GM23338 (cell line): ENCODE results near the gene KYNU. TPM values are rescaled to one million over a fixed set of nuclear protein-coding genes. Genes with fewer than 3 reads are reported as not detected.

Source experiments
- ATAC-seq: fragments of 200-7000 bp; cut with Tn5 transposase; 3 replicates; pipeline ENCODE4 v1.9.1; 2020
- DNase-seq: peaks from one replicate; pipeline ENCODE4 v3.0.0-alpha.2; 2015; ENCODE audit warnings: low spot score
- H2AFZ ChIP-seq: fragments of 200-600 bp; sonication (generic); 2 replicates; pipeline ENCODE4 v1.8.0; 2016; ENCODE audit warnings: antibody characterized with exemption, mild to moderate bottlenecking, moderate library complexity
- H3F3A ChIP-seq: fragments of 200-600 bp; sonication (generic); replicated peaks from 2 replicates; pipeline ENCODE4 v1.8.0; 2017; ENCODE audit warnings: antibody characterized with exemption, mixed run types, low read depth
- H3K27ac ChIP-seq: fragments of 200-600 bp; sonication (generic); 2 replicates; pipeline ENCODE4 v1.6.1; 2016; ENCODE audit warnings: low read depth
- H3K27me3 ChIP-seq: fragments of 200-600 bp; sonication (generic); 2 replicates; pipeline ENCODE4 v1.8.0; 2016; ENCODE audit warnings: mild to moderate bottlenecking, mixed run types, moderate library complexity; ENCODE audit not compliant: insufficient read depth
- H3K36me3 ChIP-seq: fragments of 200-600 bp; sonication (generic); 2 replicates; pipeline ENCODE4 v1.8.0; 2016; ENCODE audit warnings: mild to moderate bottlenecking; ENCODE audit not compliant: insufficient read depth
- H3K4me1 ChIP-seq: fragments of 200-600 bp; sonication (generic); 2 replicates; pipeline ENCODE4 v1.8.0; 2016; ENCODE audit warnings: mild to moderate bottlenecking, moderate library complexity; ENCODE audit not compliant: insufficient read depth
- H3K4me2 ChIP-seq: fragments of 200-600 bp; sonication (generic); 2 replicates; pipeline ENCODE4 v1.7.1; 2017; ENCODE audit warnings: mixed run types
- H3K4me3 ChIP-seq: fragments of 200-600 bp; sonication (generic); 2 replicates; pipeline ENCODE4 v1.6.1; 2016; ENCODE audit warnings: mixed run types
- H3K79me2 ChIP-seq: fragments of 200-600 bp; sonication (generic); replicated peaks from 2 replicates; pipeline ENCODE4 v1.8.0; 2017; ENCODE audit warnings: mild to moderate bottlenecking; ENCODE audit not compliant: insufficient read depth
- H3K9me2 ChIP-seq: fragments of 200-600 bp; sonication (generic); 2 replicates; pipeline ENCODE4 v1.8.0; 2017; ENCODE audit not compliant: insufficient read depth
- H4K20me1 ChIP-seq: fragments of 200-600 bp; sonication (generic); replicated peaks from 2 replicates; pipeline ENCODE4 v1.8.0; 2017; ENCODE audit warnings: mild to moderate bottlenecking; ENCODE audit not compliant: insufficient read depth
- H3K27ac Mint-ChIP-seq: 2 replicates; pipeline ENCODE4 v1.8.0; 2020; ENCODE audit warnings: inconsistent platforms, mild to moderate bottlenecking, moderate library complexity, mixed read lengths
- H3K27me3 Mint-ChIP-seq: 3 replicates; pipeline ENCODE4 v1.8.0; 2022; ENCODE audit warnings: low read depth, mild to moderate bottlenecking, moderate library complexity, mixed read lengths, inconsistent platforms; ENCODE audit not compliant: insufficient read depth, poor library complexity
- H3K36me3 Mint-ChIP-seq: 3 replicates; pipeline ENCODE4 v1.8.0; 2021; ENCODE audit warnings: low read depth, mild to moderate bottlenecking, inconsistent platforms, moderate library complexity, mixed read lengths
- H3K4me1 Mint-ChIP-seq: 3 replicates; pipeline ENCODE4 v1.8.0; 2020; ENCODE audit warnings: mild to moderate bottlenecking, inconsistent platforms, mixed read lengths
- H3K4me3 Mint-ChIP-seq: 3 replicates; pipeline ENCODE4 v1.8.0; 2021; ENCODE audit warnings: moderate library complexity, mild to moderate bottlenecking, inconsistent platforms, mixed read lengths
- H3K9me3 Mint-ChIP-seq: 3 replicates; pipeline ENCODE4 v1.8.0; 2020; ENCODE audit warnings: moderate library complexity, mild to moderate bottlenecking, inconsistent platforms, mixed read lengths
- CREB1 ChIP-seq: fragments of 250-450 bp; sonication (Bioruptor Pico); IDR thresholded peaks from 2 replicates; pipeline ENCODE4 v1.5.0; 2020; ENCODE audit warnings: low read depth, mild to moderate bottlenecking, moderate library complexity
- EZH2 ChIP-seq: fragments of 200-600 bp; sonication (generic); IDR thresholded peaks from one replicate; pipeline ENCODE4 v1.8.0; 2017; ENCODE audit warnings: antibody characterized with exemption, mild to moderate bottlenecking, low read depth; ENCODE audit not compliant: unreplicated experiment
- EZH2phosphoT487 ChIP-seq: fragments of 200-600 bp; sonication (generic); IDR thresholded peaks from one replicate; pipeline ENCODE4 v1.8.1; 2018; ENCODE audit warnings: antibody characterized with exemption; ENCODE audit not compliant: unreplicated experiment
- JUNB ChIP-seq: IDR thresholded peaks from one replicate; pipeline ENCODE4 v1.6.1; 2016; ENCODE audit warnings: antibody characterized with exemption; ENCODE audit not compliant: unreplicated experiment
- NANOG ChIP-seq: IDR thresholded peaks from 2 replicates; pipeline ENCODE4 v1.6.1; 2016; ENCODE audit warnings: antibody characterized with exemption, borderline replicate concordance
- POLR2AphosphoS5 ChIP-seq: IDR thresholded peaks from 2 replicates; pipeline ENCODE4 v1.6.1; 2016; ENCODE audit warnings: antibody characterized with exemption, low read depth
- STAT1 ChIP-seq: IDR thresholded peaks from one replicate; pipeline ENCODE4 v1.6.1; 2016; ENCODE audit warnings: antibody characterized with exemption; ENCODE audit not compliant: unreplicated experiment
- ZNF114 ChIP-seq: fragments of 250-450 bp; sonication (Bioruptor Pico); IDR thresholded peaks from 2 replicates; pipeline ENCODE4 v1.5.0; 2020; ENCODE audit warnings: mild to moderate bottlenecking, moderate library complexity
- ZNF331 ChIP-seq: fragments of 250-450 bp; sonication (Bioruptor Pico); IDR thresholded peaks from 2 replicates; pipeline ENCODE4 v1.5.0; 2020; ENCODE audit warnings: low read depth, mild to moderate bottlenecking, moderate library complexity
- polyA plus RNA-seq: library from polyadenylated mRNA; unstranded; fragments of >200 nt; fragmentation: Nextera tagmentation; extraction: Ambion mirVana; gene quantifications from 2 replicates; pipeline ENCODE4 v1.2.1, GENCODE V29; 2016
- total RNA-seq: library from RNA; depleted of rRNA; stranded (reverse); fragments of >200 nt; shearing (Covaris generic); gene quantifications from 2 replicates; pipeline ENCODE4 v1.2.3, GENCODE V29; 2014
- TF ChIP-seq, protein P1 (sequence below): IDR thresholded peaks from 2 replicates; pipeline ENCODE4 v1.6.1; 2016; ENCODE audit warnings: antibody characterized with exemption
- TF ChIP-seq, protein P2 (sequence below): IDR thresholded peaks from one replicate; pipeline ENCODE4 v1.6.1; 2018; ENCODE audit warnings: antibody characterized with exemption; ENCODE audit not compliant: unreplicated experiment
- TF ChIP-seq, protein P3 (sequence below), 2 experiments: fragments of 200-600 bp in 1 of 2; sonication (generic) in 1 of 2; conservative IDR thresholded peaks; 2 replicates each; pipeline versions ENCODE4 v1.5.1 to v1.6.1; 2016 to 2017; ENCODE audit warnings: antibody characterized with exemption in 2 of 2, low read depth in 2 of 2, mild to moderate bottlenecking in 2 of 2, moderate library complexity in 1 of 2
- TF ChIP-seq, protein P4 (sequence below): fragments of 250-450 bp; sonication (Bioruptor Pico); IDR thresholded peaks from 2 replicates; pipeline ENCODE4 v1.5.0; 2020; ENCODE audit warnings: mild to moderate bottlenecking, moderate library complexity

Gene KYNU
- total and polyA plus RNA-seq, 2 experiments from 2014 or later: 0.03 to 0.21 TPM

DNA sequence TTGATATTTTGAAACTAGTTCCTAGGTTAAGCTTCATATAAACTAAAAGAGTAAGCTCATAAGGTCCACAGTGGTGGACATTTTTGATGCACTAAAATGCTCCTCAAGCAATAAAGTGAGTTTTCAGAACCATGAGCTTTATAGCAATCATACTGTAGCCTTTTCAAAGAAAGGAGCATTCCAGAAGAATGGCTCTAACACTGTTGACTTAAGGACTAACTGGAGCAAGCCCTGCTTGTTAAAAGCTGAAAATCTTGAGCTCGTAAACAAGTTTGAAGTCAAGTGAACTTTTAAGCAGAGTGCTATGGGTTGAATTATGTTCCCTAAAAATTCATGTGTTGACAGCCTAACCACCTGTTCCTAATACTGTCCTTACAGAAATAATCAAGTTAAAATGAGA is 38.0 kb downstream of the KYNU start:
- peak overlapping the region; percentile 3; the same call in 1 of the 2 replicates for H2AFZ ChIP-seq
- no peaks in the 10 kb centered on the region for H3K27me3 ChIP-seq
- no peak for TF ChIP-seq EZH2
- no peak for TF ChIP-seq JUNB
- TF ChIP-seq ZNF331 (CRISPR knock-in tag): no peak
- TF ChIP-seq, protein P1, sequence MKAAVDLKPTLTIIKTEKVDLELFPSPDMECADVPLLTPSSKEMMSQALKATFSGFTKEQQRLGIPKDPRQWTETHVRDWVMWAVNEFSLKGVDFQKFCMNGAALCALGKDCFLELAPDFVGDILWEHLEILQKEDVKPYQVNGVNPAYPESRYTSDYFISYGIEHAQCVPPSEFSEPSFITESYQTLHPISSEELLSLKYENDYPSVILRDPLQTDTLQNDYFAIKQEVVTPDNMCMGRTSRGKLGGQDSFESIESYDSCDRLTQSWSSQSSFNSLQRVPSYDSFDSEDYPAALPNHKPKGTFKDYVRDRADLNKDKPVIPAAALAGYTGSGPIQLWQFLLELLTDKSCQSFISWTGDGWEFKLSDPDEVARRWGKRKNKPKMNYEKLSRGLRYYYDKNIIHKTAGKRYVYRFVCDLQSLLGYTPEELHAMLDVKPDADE: no peak
- no peak for TF ChIP-seq POLR2AphosphoS5
- TF ChIP-seq, protein P2, sequence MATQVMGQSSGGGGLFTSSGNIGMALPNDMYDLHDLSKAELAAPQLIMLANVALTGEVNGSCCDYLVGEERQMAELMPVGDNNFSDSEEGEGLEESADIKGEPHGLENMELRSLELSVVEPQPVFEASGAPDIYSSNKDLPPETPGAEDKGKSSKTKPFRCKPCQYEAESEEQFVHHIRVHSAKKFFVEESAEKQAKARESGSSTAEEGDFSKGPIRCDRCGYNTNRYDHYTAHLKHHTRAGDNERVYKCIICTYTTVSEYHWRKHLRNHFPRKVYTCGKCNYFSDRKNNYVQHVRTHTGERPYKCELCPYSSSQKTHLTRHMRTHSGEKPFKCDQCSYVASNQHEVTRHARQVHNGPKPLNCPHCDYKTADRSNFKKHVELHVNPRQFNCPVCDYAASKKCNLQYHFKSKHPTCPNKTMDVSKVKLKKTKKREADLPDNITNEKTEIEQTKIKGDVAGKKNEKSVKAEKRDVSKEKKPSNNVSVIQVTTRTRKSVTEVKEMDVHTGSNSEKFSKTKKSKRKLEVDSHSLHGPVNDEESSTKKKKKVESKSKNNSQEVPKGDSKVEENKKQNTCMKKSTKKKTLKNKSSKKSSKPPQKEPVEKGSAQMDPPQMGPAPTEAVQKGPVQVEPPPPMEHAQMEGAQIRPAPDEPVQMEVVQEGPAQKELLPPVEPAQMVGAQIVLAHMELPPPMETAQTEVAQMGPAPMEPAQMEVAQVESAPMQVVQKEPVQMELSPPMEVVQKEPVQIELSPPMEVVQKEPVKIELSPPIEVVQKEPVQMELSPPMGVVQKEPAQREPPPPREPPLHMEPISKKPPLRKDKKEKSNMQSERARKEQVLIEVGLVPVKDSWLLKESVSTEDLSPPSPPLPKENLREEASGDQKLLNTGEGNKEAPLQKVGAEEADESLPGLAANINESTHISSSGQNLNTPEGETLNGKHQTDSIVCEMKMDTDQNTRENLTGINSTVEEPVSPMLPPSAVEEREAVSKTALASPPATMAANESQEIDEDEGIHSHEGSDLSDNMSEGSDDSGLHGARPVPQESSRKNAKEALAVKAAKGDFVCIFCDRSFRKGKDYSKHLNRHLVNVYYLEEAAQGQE: no peak
- no peak for TF ChIP-seq STAT1
- TF ChIP-seq EZH2phosphoT487: no peak
- TF ChIP-seq NANOG: no peak
- TF ChIP-seq ZNF114 (CRISPR knock-in tag): no peak
- TF ChIP-seq, protein P3, sequence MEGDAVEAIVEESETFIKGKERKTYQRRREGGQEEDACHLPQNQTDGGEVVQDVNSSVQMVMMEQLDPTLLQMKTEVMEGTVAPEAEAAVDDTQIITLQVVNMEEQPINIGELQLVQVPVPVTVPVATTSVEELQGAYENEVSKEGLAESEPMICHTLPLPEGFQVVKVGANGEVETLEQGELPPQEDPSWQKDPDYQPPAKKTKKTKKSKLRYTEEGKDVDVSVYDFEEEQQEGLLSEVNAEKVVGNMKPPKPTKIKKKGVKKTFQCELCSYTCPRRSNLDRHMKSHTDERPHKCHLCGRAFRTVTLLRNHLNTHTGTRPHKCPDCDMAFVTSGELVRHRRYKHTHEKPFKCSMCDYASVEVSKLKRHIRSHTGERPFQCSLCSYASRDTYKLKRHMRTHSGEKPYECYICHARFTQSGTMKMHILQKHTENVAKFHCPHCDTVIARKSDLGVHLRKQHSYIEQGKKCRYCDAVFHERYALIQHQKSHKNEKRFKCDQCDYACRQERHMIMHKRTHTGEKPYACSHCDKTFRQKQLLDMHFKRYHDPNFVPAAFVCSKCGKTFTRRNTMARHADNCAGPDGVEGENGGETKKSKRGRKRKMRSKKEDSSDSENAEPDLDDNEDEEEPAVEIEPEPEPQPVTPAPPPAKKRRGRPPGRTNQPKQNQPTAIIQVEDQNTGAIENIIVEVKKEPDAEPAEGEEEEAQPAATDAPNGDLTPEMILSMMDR (conservative IDR thresholded peaks at IDR 0.05; ENCODE audit: low read depth in 2 of 2): no peak
- TF ChIP-seq CREB1 (CRISPR knock-in tag): no peak
- TF ChIP-seq, protein P4, sequence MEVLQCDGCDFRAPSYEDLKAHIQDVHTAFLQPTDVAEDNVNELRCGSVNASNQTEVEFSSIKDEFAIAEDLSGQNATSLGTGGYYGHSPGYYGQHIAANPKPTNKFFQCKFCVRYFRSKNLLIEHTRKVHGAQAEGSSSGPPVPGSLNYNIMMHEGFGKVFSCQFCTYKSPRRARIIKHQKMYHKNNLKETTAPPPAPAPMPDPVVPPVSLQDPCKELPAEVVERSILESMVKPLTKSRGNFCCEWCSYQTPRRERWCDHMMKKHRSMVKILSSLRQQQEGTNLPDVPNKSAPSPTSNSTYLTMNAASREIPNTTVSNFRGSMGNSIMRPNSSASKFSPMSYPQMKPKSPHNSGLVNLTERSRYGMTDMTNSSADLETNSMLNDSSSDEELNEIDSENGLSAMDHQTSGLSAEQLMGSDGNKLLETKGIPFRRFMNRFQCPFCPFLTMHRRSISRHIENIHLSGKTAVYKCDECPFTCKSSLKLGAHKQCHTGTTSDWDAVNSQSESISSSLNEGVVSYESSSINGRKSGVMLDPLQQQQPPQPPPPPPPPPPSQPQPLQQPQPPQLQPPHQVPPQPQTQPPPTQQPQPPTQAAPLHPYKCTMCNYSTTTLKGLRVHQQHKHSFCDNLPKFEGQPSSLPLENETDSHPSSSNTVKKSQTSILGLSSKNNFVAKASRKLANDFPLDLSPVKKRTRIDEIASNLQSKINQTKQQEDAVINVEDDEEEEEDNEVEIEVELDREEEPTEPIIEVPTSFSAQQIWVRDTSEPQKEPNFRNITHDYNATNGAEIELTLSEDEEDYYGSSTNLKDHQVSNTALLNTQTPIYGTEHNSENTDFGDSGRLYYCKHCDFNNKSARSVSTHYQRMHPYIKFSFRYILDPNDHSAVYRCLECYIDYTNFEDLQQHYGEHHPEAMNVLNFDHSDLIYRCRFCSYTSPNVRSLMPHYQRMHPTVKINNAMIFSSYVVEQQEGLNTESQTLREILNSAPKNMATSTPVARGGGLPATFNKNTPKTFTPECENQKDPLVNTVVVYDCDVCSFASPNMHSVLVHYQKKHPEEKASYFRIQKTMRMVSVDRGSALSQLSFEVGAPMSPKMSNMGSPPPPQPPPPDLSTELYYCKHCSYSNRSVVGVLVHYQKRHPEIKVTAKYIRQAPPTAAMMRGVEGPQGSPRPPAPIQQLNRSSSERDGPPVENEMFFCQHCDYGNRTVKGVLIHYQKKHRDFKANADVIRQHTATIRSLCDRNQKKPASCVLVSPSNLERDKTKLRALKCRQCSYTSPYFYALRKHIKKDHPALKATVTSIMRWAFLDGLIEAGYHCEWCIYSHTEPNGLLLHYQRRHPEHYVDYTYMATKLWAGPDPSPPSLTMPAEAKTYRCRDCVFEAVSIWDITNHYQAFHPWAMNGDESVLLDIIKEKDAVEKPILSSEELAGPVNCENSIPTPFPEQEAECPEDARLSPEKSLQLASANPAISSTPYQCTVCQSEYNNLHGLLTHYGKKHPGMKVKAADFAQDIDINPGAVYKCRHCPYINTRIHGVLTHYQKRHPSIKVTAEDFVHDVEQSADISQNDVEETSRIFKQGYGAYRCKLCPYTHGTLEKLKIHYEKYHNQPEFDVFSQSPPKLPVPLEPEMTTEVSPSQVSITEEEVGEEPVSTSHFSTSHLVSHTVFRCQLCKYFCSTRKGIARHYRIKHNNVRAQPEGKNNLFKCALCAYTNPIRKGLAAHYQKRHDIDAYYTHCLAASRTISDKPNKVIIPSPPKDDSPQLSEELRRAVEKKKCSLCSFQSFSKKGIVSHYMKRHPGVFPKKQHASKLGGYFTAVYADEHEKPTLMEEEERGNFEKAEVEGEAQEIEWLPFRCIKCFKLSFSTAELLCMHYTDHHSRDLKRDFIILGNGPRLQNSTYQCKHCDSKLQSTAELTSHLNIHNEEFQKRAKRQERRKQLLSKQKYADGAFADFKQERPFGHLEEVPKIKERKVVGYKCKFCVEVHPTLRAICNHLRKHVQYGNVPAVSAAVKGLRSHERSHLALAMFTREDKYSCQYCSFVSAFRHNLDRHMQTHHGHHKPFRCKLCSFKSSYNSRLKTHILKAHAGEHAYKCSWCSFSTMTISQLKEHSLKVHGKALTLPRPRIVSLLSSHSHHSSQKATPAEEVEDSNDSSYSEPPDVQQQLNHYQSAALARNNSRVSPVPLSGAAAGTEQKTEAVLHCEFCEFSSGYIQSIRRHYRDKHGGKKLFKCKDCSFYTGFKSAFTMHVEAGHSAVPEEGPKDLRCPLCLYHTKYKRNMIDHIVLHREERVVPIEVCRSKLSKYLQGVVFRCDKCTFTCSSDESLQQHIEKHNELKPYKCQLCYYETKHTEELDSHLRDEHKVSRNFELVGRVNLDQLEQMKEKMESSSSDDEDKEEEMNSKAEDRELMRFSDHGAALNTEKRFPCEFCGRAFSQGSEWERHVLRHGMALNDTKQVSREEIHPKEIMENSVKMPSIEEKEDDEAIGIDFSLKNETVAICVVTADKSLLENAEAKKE (CRISPR knock-in tag): no peak
- no peaks in the 10 kb centered on the region for H3F3A ChIP-seq
- Mint-ChIP-seq H3K4me1 (peaks cover 13% of the 10 kb centered on the region), H3K9me3 (peaks cover 13% of the 10 kb centered on the region; the same call in 2 of the 3 replicates), H3K4me3 (no peak overlapping the region), H3K27me3 (no peaks in the 10 kb centered on the region), H3K36me3 (peaks cover 15% of the 10 kb centered on the region; the same call in 2 of the 3 replicates), H3K27ac (no peak overlapping the region)
- H3K9me2 ChIP-seq: peaks cover 21% of the 10 kb centered on the region
- H3K27ac ChIP-seq: no peak overlapping the region
- H3K4me3 ChIP-seq: no peak overlapping the region
- H3K4me1 ChIP-seq: peaks cover 10% of the 10 kb centered on the region; the same call in 1 of the 2 replicates
- no peak for DNase-seq
- no peaks in the 10 kb centered on the region for H3K36me3 ChIP-seq
- H4K20me1 ChIP-seq: no peaks in the 10 kb centered on the region
- H3K4me2 ChIP-seq: peak overlapping the region; percentile 66; the same call in 1 of the 2 replicates
- H3K79me2 ChIP-seq: no peaks in the 10 kb centered on the region
- no peak for ATAC-seq
